Right lobe of liver (tissue), 6 donors: ENCODE data around the gene SLC9A3. TPM values are rescaled to one million over a fixed set of nuclear protein-coding genes. Genes with fewer than 3 reads are reported as not detected.

ENCODE experiments used
- ATAC-seq, 4 donors: fragments of 200-7000 bp; cut with Tn5 transposase; one replicate each; pipeline ENCODE4 v1.9.1; 2020; ENCODE audit warnings: mild to moderate bottlenecking in 4 of 4, moderate library complexity in 4 of 4
- DNase-seq, 3 donors: peaks; one replicate each; pipeline ENCODE4 v3.0.0-alpha.2; 2020
- H3K27ac ChIP-seq, 3 donors: fragments of 200-600 bp; one replicate each; pipeline ENCODE4 v1.8.0; 2022
- H3K27me3 ChIP-seq, 2 donors: fragments of 200-600 bp; one replicate each; pipeline ENCODE4 v1.8.0; 2022
- H3K36me3 ChIP-seq, 4 donors: fragments of 200-600 bp; sonication (generic) in 1 of 4; one replicate each; pipeline versions ENCODE4 v1.5.1 to v1.8.0; 2017 to 2022; ENCODE audit warnings: control low read depth in 1 of 4
- H3K4me1 ChIP-seq, 4 donors: fragments of 200-600 bp; sonication (generic) in 1 of 4; one replicate each; pipeline versions ENCODE4 v1.5.1 to v1.8.0; 2017 to 2022; ENCODE audit warnings: control low read depth in 1 of 4
- H3K4me3 ChIP-seq, 3 donors: fragments of 200-600 bp; one replicate each; pipeline ENCODE4 v1.8.0; 2022
- H3K9me3 ChIP-seq, 4 donors: fragments of 200-600 bp; sonication (generic) in 1 of 4; one replicate each; pipeline versions ENCODE4 v1.5.1 to v1.8.0; 2017 to 2022; ENCODE audit warnings: control low read depth in 1 of 4
- POLR2A ChIP-seq: fragments of 450-650 bp; IDR thresholded peaks from one replicate; pipeline ENCODE4 v1.6.1; 2017; ENCODE audit warnings: antibody characterized with exemption, mild to moderate bottlenecking
- WGBS: methylation state at CpG from one replicate; pipeline ENCODE4 v1.1.6; 2018; ENCODE audit warnings: low coverage, low lambda C conversion rate; ENCODE audit not compliant: insufficient coverage; ENCODE audit errors: missing lambda C conversion rate; 5-methylcytosine and 5-hydroxymethylcytosine counted together
- intact Hi-C, 2 donors: fragments of 100-400 bp; cut with DNase I; formaldehyde crosslinking; loops; one replicate each; pipeline versions ENCODE4 v1.11.2 to v1.14.1; 2022
- total RNA-seq, 6 experiments: library from RNA; depleted of rRNA in 2 of 6; stranded (reverse); fragments of >200 nt in 2 of 6; fragmentation: NEBNext Ultra II Directional in 3 of 6; extraction: Animal tissue kit (Norgen Biotek cat#: 25700) in 3 of 6; gene quantifications; one replicate each; pipeline versions ENCODE4 v1.1.0 to v1.2.4, GENCODE V29; 2016 to 2023
- TF ChIP-seq, protein P1 (sequence below), 4 donors: fragments of 200-600 bp in 3 of 4; fragments of 450-650 bp in 1 of 4; IDR thresholded peaks; one replicate each; pipeline versions ENCODE4 v1.5.1 to v1.8.0; 2016 to 2022; ENCODE audit warnings: antibody characterized with exemption in 4 of 4, mild to moderate bottlenecking in 2 of 4
- donor health status: DM: no; HTN: yes; CAD: no.
- donor health status: DM: no; HTN: no; CAD: no.
- donor health status: DM: no; HTN: no; CAD: no.
- donor health status: DM: no; HTN: yes; CAD: no.
- donor health status: DM: no; HTN: yes; CAD: no.

SLC9A3 gene
- total RNA-seq, 6 experiments from 2014 or later: 0.32 to 1.8 (median 0.46) TPM

DNA sequence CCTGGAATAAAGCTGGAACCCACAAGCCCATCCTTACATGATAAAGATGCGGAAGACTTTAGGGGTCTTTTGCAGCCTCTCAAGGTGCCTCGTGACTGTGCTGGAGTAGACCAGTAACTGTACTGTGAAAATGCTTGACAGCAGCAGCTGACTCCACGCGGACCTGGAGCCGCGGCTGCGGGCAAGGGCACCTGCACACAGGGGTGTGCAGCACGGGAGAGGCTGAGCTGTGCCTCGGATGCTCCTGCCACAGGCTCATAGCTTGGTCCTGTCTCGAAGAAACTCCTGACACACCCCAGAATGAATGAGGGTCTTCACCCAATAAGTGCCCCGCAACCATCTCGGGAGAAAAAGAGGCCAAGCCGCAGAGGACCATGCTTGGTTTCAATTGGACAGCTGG, 47.5 kb upstream of the SLC9A3 start:
- no peak for ATAC-seq
- H3K4me1 ChIP-seq: no peaks in the 10 kb centered on the region
- intact Hi-C loops: no loop called here
- H3K27ac ChIP-seq: no peak overlapping the region
- no peaks in the 10 kb centered on the region for H3K36me3 ChIP-seq
- DNase-seq: no peak
- WGBS: 100% methylated on average over 1 of the region's 13 CpGs
- H3K9me3 ChIP-seq: no peaks in the 10 kb centered on the region
- TF ChIP-seq POLR2A: no peak
- TF ChIP-seq, protein P1, sequence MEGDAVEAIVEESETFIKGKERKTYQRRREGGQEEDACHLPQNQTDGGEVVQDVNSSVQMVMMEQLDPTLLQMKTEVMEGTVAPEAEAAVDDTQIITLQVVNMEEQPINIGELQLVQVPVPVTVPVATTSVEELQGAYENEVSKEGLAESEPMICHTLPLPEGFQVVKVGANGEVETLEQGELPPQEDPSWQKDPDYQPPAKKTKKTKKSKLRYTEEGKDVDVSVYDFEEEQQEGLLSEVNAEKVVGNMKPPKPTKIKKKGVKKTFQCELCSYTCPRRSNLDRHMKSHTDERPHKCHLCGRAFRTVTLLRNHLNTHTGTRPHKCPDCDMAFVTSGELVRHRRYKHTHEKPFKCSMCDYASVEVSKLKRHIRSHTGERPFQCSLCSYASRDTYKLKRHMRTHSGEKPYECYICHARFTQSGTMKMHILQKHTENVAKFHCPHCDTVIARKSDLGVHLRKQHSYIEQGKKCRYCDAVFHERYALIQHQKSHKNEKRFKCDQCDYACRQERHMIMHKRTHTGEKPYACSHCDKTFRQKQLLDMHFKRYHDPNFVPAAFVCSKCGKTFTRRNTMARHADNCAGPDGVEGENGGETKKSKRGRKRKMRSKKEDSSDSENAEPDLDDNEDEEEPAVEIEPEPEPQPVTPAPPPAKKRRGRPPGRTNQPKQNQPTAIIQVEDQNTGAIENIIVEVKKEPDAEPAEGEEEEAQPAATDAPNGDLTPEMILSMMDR (IDR thresholded peaks at IDR 0.05): no peak
- H3K4me3 ChIP-seq: no peak overlapping the region
- no peaks in the 10 kb centered on the region for H3K27me3 ChIP-seq

DNA sequence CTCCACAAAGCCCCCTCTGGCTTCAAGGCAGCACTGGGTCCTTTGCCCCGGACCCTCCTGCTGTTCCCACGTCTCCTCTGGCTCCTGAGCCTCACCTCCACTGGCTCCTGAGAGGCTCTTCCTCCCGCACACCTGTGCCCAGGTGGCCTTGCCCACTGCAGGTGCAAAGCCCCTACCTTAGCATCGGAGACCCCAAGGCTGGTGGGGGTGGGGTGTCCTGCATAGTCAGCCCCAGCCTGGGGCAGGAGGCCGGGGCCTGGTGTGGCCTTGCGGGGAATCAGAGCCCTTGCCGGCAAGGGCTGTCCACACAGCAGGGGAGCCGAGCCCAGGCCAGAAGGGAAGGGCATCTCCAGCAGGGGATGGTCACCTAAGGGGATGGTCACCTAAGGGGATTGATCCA, 46.6 kb upstream of the SLC9A3 start:
- no peak for TF ChIP-seq POLR2A
- TF ChIP-seq, protein P1 (IDR thresholded peaks at IDR 0.05): no peak
- Histone ChIP-seq H3K27me3 (no peaks in the 10 kb centered on the region), H3K9me3 (no peaks in the 10 kb centered on the region), H3K4me1 (no peaks in the 10 kb centered on the region), H3K4me3 (no peak overlapping the region), H3K27ac (no peak overlapping the region), H3K36me3 (no peaks in the 10 kb centered on the region)
- intact Hi-C loops: no loop called here
- 67% methylated on average over 2 of the region's 8 CpGs for WGBS
- ATAC-seq (no peak), DNase-seq (no peak)

DNA sequence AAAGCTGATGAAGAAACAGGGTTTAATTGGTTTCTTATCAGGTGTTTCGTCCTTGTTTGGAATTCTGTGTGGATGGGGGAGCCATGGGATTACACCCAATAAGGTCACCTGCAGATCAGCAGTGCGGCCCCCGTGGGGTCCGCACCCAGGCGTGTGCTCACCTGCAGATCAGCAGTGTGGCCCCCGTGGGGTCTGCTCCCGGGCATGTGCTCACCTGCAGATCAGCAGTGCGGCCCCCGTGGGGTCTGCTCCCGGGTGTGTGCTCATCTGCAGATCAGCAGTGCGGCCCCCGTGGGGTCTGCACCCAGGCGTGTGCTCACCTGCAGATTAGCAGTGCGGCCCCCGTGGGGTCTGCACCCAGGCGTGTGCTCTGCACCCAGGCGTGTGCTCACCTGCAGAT, 46.2 kb upstream of the SLC9A3 start:
- intact Hi-C loops: no loop called here
- TF ChIP-seq POLR2A: no peak
- TF ChIP-seq, protein P1 (IDR thresholded peaks at IDR 0.05): no peak
- H3K27me3 ChIP-seq: no peaks in the 10 kb centered on the region

DNA sequence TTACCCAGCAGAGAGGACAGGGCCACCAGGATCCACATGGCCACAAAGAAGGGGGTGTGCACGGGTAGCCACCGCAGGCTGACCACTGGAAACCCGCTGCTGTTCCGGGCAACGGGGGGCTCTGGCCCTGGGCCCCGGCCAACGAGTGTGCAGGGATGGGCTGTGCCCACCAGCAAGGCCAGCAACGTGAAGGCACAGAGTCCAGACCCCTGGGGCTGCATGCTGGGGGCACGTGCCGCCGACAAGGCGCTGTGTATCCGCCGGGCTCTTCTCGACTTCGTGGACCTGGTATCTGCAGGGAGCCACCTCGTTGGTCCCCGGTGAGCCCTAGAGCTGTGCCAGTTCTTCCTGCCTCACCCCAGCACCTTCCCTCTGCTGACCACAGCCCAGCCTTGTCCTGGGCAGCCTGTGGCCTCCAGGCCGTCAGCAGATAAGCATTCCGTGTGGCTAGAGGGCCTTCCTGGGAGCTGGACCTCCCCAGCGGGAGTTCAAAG, 45.7 kb upstream of the SLC9A3 start:
- Histone ChIP-seq H3K9me3 (no peaks in the 10 kb centered on the region), H3K27me3 (no peaks in the 10 kb centered on the region), H3K27ac (no peak overlapping the region), H3K36me3 (no peaks in the 10 kb centered on the region), H3K4me1 (no peaks in the 10 kb centered on the region), H3K4me3 (no peak overlapping the region)
- TF ChIP-seq, protein P1 (IDR thresholded peaks at IDR 0.05): no peak
- TF ChIP-seq POLR2A: no peak
- ATAC-seq (peak in 1 of 4 donors; percentile 16), DNase-seq (no peak)
- intact Hi-C loops: no loop called here
- 0% methylated on average over 2 of the region's 21 CpGs for WGBS

More for the DNA sequence above, 46.2 kb upstream of the SLC9A3 start:
- WGBS: no CpG with 5 or more reads among the region's 17 CpGs
- Histone ChIP-seq H3K4me1 (no peaks in the 10 kb centered on the region), H3K4me3 (no peak overlapping the region), H3K9me3 (no peaks in the 10 kb centered on the region), H3K27ac (no peak overlapping the region), H3K36me3 (no peaks in the 10 kb centered on the region)
- no peak for ATAC-seq
- no peak for DNase-seq
